ENCODE data around the gene SLC35G6. TPM values are rescaled to one million over a fixed set of nuclear protein-coding genes. Genes with fewer than 3 reads are reported as not detected.

The SLC35G6 gene
- total and polyA plus RNA-seq, 3 experiments from 2014 or later: 0.12 TPM; not detected in 2

DNA sequence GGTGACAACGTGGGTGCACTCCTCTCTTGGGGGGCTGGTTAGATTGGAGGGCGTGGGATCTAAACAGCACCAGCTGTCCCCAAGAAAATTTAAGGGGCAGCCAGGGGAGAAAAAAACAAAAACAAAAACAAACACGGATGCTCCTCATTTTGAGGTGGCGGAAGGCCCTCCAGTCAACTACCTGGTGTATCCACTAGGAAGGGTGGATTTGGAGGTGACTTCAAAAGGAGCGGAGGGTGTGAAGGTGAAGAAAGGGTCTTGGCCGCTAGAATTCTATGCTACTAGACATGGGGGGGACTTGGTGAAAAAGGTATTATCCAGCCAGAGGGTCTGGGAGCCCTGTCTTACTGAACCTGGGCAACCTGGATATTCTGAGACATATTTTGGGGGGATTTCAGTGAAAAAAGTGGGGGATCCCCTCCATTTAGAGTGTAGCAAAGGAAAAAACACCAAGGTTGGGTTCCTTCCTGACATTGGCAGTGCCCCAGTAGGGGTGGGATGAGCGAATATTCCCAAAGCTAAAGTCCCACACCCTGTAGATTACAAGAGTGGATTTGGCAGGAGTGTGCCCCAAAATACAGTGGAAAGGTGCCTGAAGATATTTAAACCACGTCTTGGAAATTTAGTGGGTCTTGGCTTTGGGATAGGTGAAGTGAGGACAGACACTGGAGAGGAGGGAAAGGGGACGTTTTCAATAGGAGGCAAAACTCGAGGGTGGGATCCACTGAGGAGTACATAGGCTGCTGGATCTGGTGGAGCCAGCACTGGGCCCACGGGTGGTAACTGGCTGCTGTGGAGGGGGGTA, 42.4 kb upstream of the SLC35G6 start:
- Histone ChIP-seq H3K9me3 (ENCODE audit: low read length) (no peaks in the 10 kb centered on the region), H3K27me3 (ENCODE audit: insufficient read depth, low read length, poor library complexity, severe bottlenecking) (peaks cover 36% of the 10 kb centered on the region), H3K4me3 (ENCODE audit: low read length) (peak overlapping the region; percentile 24), H3K27ac (ENCODE audit: low read depth, low read length) (no peak overlapping the region), H3K4me1 (ENCODE audit: insufficient read depth, low read length) (peaks cover 50% of the 10 kb centered on the region), H3K36me3 (ENCODE audit: insufficient read depth, low read length) (no peaks in the 10 kb centered on the region)
- Mint-ChIP-seq H3K9me3 (no peaks in the 10 kb centered on the region), H3K36me3 (peaks cover 4 to 10% (median 7%) of the 10 kb centered on the region in 3 donors), H3K4me3 (peak overlapping the region; percentile 8 to 81 (median 61)), H3K4me1 (peaks cover 33 to 56% (median 46%) of the 10 kb centered on the region in 3 donors), H3K27me3 (peaks cover 36 to 42% of the 10 kb centered on the region in 2 donors), H3K27ac (peak overlapping the region; percentile 4 to 71 (median 56))
- POLR2A ChIA-PET: interaction anchor here (0.9 to 4.5 kb wide), 5 partner anchors 15 to 122 kb away, joined by 3 to 48 read pairs (median 6); partner anchors contain the start of genes POLR2A and ZBTB4
- no peak for DNase-seq
- CTCF ChIA-PET: interaction anchor here (0.9 to 5.1 kb wide), 6 partner anchors 16 to 83 kb away, joined by 3 to 78 read pairs (median 26); partner anchors contain the start of genes POLR2A, TMEM95 and ZBTB4

DNA sequence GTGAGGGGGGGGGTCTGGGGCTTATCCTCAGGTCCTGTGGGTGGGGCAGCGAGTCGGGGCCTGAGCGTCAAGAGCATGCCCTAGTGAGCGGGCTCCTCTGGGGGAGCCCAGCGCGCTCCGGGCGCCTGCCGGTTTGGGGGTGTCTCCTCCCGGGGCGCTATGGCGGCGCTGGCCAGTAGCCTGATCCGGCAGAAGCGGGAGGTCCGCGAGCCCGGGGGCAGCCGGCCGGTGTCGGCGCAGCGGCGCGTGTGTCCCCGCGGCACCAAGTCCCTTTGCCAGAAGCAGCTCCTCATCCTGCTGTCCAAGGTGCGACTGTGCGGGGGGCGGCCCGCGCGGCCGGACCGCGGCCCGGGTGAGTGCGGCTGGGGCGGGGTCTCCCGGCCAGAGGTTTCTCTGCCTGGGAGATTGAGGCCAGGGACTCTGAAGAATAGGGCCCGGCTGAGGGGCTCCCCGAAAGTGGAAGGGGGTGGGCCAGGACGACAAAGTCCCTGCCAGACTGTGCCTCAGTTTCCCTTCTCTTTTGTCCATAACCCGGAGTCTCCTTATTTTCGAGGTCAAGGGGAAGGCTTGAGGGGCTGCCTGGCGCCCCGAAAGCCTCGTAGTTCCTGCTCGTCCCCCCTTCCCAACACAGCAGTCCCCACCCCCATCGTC, 41.7 kb upstream of the SLC35G6 start, which contains the start of gene FGF11:
FGF11 (plus strand) TSS at position 51 of the 651 bp plus-strand sequence; CDS start at position 160, 109 bp downstream.
- H3K4me1 Mint-ChIP-seq: peaks cover 33 to 56% (median 47%) of the 10 kb centered on the region in 3 donors
- no peaks in the 10 kb centered on the region for H3K9me3 Mint-ChIP-seq
- H3K4me1 ChIP-seq (ENCODE audit: insufficient read depth, low read length): peaks cover 50% of the 10 kb centered on the region
- H3K4me3 Mint-ChIP-seq: peak within 1 kb of the TSS; percentile 52 to 81 (median 73)
- H3K9me3 ChIP-seq (ENCODE audit: low read length): no peaks in the 10 kb centered on the region
- H3K27me3 Mint-ChIP-seq: peaks cover 41 to 49% of the 10 kb centered on the region in 2 donors
- H3K36me3 ChIP-seq (ENCODE audit: insufficient read depth, low read length): no peaks in the 10 kb centered on the region
- peaks cover 43% of the 10 kb centered on the region for H3K27me3 ChIP-seq (ENCODE audit: insufficient read depth, low read length, poor library complexity, severe bottlenecking)
- ChIA-PET POLR2A (interaction anchor here (1.1 to 2.2 kb wide), 5 partner anchors 15 to 121 kb away, joined by 3 to 11 read pairs (median 3); partner anchors contain the start of gene ZBTB4), CTCF (interaction anchor here (1.0 to 5.1 kb wide), 3 partner anchors 40 to 84 kb away, joined by 3 to 78 read pairs (median 3); partner anchors contain the start of genes TMEM95 and ZBTB4)
- H3K4me3 ChIP-seq (ENCODE audit: low read length): peak within 1 kb of the TSS; percentile 41
- no peak for DNase-seq
- peaks cover 4 to 10% (median 7%) of the 10 kb centered on the region in 3 donors for H3K36me3 Mint-ChIP-seq
- peak within 1 kb of the TSS; percentile 39 to 71 (median 56) for H3K27ac Mint-ChIP-seq
- H3K27ac ChIP-seq (ENCODE audit: low read depth, low read length): no peak within 1 kb of the TSS

GRCh38 chr17:7440113-7440833, 41.0 kb upstream of the SLC35G6 start:
- peaks cover 4 to 9% (median 7%) of the 10 kb centered on the region in 3 donors for H3K36me3 Mint-ChIP-seq
- Histone ChIP-seq H3K36me3 (ENCODE audit: insufficient read depth, low read length) (no peaks in the 10 kb centered on the region), H3K4me1 (ENCODE audit: insufficient read depth, low read length) (peaks cover 54% of the 10 kb centered on the region), H3K27me3 (ENCODE audit: insufficient read depth, low read length, poor library complexity, severe bottlenecking) (peaks cover 48% of the 10 kb centered on the region), H3K9me3 (ENCODE audit: low read length) (no peaks in the 10 kb centered on the region), H3K4me3 (ENCODE audit: low read length) (peak overlapping the region; percentile 41), H3K27ac (ENCODE audit: low read depth, low read length) (no peak overlapping the region)
- H3K4me1 Mint-ChIP-seq: peaks cover 34 to 58% (median 48%) of the 10 kb centered on the region in 3 donors
- peaks cover 41 to 54% of the 10 kb centered on the region in 2 donors for H3K27me3 Mint-ChIP-seq
- H3K4me3 Mint-ChIP-seq: peak overlapping the region; percentile 52 to 81 (median 73)
- H3K27ac Mint-ChIP-seq: peak overlapping the region in 3 of 8 donors; percentile 33 to 54 (median 39)
- ChIA-PET CTCF (interaction anchor here (1.0 to 1.6 kb wide), 4 partner anchors 39 to 120 kb away, joined by 3 to 5 read pairs (median 3); partner anchors contain the start of gene ZBTB4), POLR2A (interaction anchor here (1.1 to 2.2 kb wide), 5 partner anchors 15 to 120 kb away, joined by 3 to 11 read pairs (median 3); partner anchors contain the start of gene ZBTB4)
- H3K9me3 Mint-ChIP-seq: no peaks in the 10 kb centered on the region
- DNase-seq: peak in 4 of 5 donors; percentile 11 to 61 (median 32)

DNA sequence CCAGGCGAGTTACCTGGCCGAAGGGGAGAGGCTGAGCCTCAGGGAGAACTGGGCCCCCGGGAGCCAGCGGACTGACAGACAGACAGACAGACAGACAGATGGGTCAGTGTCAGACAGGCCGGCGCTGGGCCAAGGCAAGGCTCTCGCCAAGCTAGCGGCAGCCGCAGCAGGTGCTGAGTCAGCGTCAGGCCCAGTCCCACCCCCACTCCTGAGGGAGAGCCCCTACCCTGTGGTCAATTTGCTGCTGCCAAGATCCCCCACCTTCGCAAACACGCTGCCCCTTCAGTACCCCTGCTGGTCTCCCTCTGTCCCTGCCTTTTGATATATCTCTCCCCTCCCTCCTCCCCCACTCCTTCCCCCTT, 40.4 kb upstream of the SLC35G6 start:
- Mint-ChIP-seq H3K27me3 (peaks cover 45 to 60% of the 10 kb centered on the region in 2 donors), H3K9me3 (no peaks in the 10 kb centered on the region), H3K4me3 (peak overlapping the region in 4 of 7 donors; percentile 52 to 78 (median 75)), H3K27ac (no peak overlapping the region), H3K36me3 (peaks cover 4 to 9% (median 6%) of the 10 kb centered on the region in 3 donors), H3K4me1 (peaks cover 36 to 61% (median 51%) of the 10 kb centered on the region in 3 donors)
- H3K4me1 ChIP-seq (ENCODE audit: insufficient read depth, low read length): peaks cover 59% of the 10 kb centered on the region
- no peaks in the 10 kb centered on the region for H3K9me3 ChIP-seq (ENCODE audit: low read length)
- H3K27me3 ChIP-seq (ENCODE audit: insufficient read depth, low read length, poor library complexity, severe bottlenecking): peaks cover 53% of the 10 kb centered on the region
- no peaks in the 10 kb centered on the region for H3K36me3 ChIP-seq (ENCODE audit: insufficient read depth, low read length)
- no peak overlapping the region for H3K4me3 ChIP-seq (ENCODE audit: low read length)
- H3K27ac ChIP-seq (ENCODE audit: low read depth, low read length): no peak overlapping the region
- POLR2A ChIA-PET: interaction anchor here (0.5 to 2.2 kb wide), 6 partner anchors 9 to 57 kb away, joined by 3 to 11 read pairs (median 4); partner anchors contain the start of gene ZBTB4
- CTCF ChIA-PET: interaction anchor here (0.8 to 1.6 kb wide), 6 partner anchors 38 to 120 kb away, joined by 3 to 5 read pairs (median 3); partner anchors contain the start of gene ZBTB4
- no peak for DNase-seq

GRCh38 chr17:7441266-7441665, 40.0 kb upstream of the SLC35G6 start:
- no peak overlapping the region for H3K4me3 ChIP-seq (ENCODE audit: low read length)
- H3K27me3 ChIP-seq (ENCODE audit: insufficient read depth, low read length, poor library complexity, severe bottlenecking): peaks cover 56% of the 10 kb centered on the region
- H3K27me3 Mint-ChIP-seq: peaks cover 48 to 64% of the 10 kb centered on the region in 2 donors
- H3K27ac ChIP-seq (ENCODE audit: low read depth, low read length): no peak overlapping the region
- no peaks in the 10 kb centered on the region for H3K9me3 Mint-ChIP-seq
- CTCF ChIA-PET: interaction anchor here (0.8 to 1.6 kb wide), 6 partner anchors 38 to 119 kb away, joined by 3 to 5 read pairs (median 3); partner anchors contain the start of gene ZBTB4
- H3K4me1 ChIP-seq (ENCODE audit: insufficient read depth, low read length): peaks cover 58% of the 10 kb centered on the region
- no peak overlapping the region for H3K4me3 Mint-ChIP-seq
- DNase-seq: no peak
- no peaks in the 10 kb centered on the region for H3K9me3 ChIP-seq (ENCODE audit: low read length)
- no peak overlapping the region for H3K27ac Mint-ChIP-seq
- POLR2A ChIA-PET: interaction anchor here (0.5 to 2.2 kb wide), 3 partner anchors 10 to 47 kb away, joined by 4 to 11 read pairs (median 6); partner anchors contain the start of gene ZBTB4
- H3K36me3 ChIP-seq (ENCODE audit: insufficient read depth, low read length): no peaks in the 10 kb centered on the region
- H3K4me1 Mint-ChIP-seq: peaks cover 35 to 60% (median 52%) of the 10 kb centered on the region in 3 donors
- H3K36me3 Mint-ChIP-seq: peaks cover 4 to 12% (median 6%) of the 10 kb centered on the region in 3 donors

GRCh38 chr17:7442142-7442541, 39.1 kb upstream of the SLC35G6 start:
- ChIA-PET POLR2A (interaction anchor here (0.6 kb wide), 1 partner anchor 80 kb away, joined by 3 read pairs; no protein-coding TSS in a partner anchor), CTCF (interaction anchor here (1.0 to 1.6 kb wide), 3 partner anchors 43 to 118 kb away, joined by 3 to 5 read pairs (median 3); no protein-coding TSS in a partner anchor)
- H3K4me1 Mint-ChIP-seq: peaks cover 33 to 54% (median 45%) of the 10 kb centered on the region in 3 donors
- peaks cover 51 to 73% of the 10 kb centered on the region in 2 donors for H3K27me3 Mint-ChIP-seq
- H3K27me3 ChIP-seq (ENCODE audit: insufficient read depth, low read length, poor library complexity, severe bottlenecking): peaks cover 59% of the 10 kb centered on the region
- H3K4me1 ChIP-seq (ENCODE audit: insufficient read depth, low read length): peaks cover 49% of the 10 kb centered on the region
- H3K36me3 Mint-ChIP-seq: peaks cover 4 to 12% (median 4%) of the 10 kb centered on the region in 3 donors
- no peaks in the 10 kb centered on the region for H3K36me3 ChIP-seq (ENCODE audit: insufficient read depth, low read length)
- H3K27ac ChIP-seq (ENCODE audit: low read depth, low read length): no peak overlapping the region
- no peak overlapping the region for H3K4me3 ChIP-seq (ENCODE audit: low read length)
- H3K27ac Mint-ChIP-seq: no peak overlapping the region
- H3K9me3 Mint-ChIP-seq: no peaks in the 10 kb centered on the region
- no peak for DNase-seq
- H3K4me3 Mint-ChIP-seq: peak overlapping the region in 1 of 7 donors; percentile 16
- no peaks in the 10 kb centered on the region for H3K9me3 ChIP-seq (ENCODE audit: low read length)
